GM10266 (cell line): ENCODE results near the gene UGT2A2.
"Not testable (repeated sequence)": the region's sequence is repeated elsewhere in the genome, so short reads cannot be mapped to it uniquely, and the experiment has no call there.

ENCODE experiments used
- DNase-seq: peaks from one replicate; pipeline ENCODE4 v3.0.0; 2012; ENCODE audit errors: extremely low spot score
- CTCF ChIP-seq: IDR thresholded peaks from 2 replicates; pipeline ENCODE4 v1.5.1; 2012; ENCODE audit warnings: mild to moderate bottlenecking, low read depth; ENCODE audit not compliant: control insufficient read depth, insufficient read depth; ENCODE audit errors: missing control alignments

UGT2A2 gene

GRCh38 chr4:69639542-69639941, at the start of gene UGT2A2:
Gene UGT2A2, minus strand, starts transcription at chr4:69639642. Its CDS starts 2 bp downstream, at chr4:69639640.
- TF ChIP-seq CTCF, result no peak
- DNase-seq, result no peak

- no peak for TF ChIP-seq CTCF
- no peak for DNase-seq
These were observed 45.4 kb upstream of the UGT2A2 start for GRCh38 chr4:69684804-69685203.

GRCh38 chr4:69668680-69669079, 29.2 kb upstream of the UGT2A2 start:
- TF ChIP-seq CTCF, result no peak
- no peak for DNase-seq

- not testable (repeated sequence) for DNase-seq
These were observed 24.6 kb upstream of the UGT2A2 start for GRCh38 chr4:69664009-69664408.

GRCh38 chr4:69661130-69661803, 21.8 kb upstream of the UGT2A2 start:
- not testable (repeated sequence) for DNase-seq

- no peak for TF ChIP-seq CTCF
- DNase-seq, result no peak
These were observed 18.7 kb upstream of the UGT2A2 start for GRCh38 chr4:69658133-69658532.

GRCh38 chr4:69656653-69657158, 17.3 kb upstream of the UGT2A2 start:
- TF ChIP-seq CTCF, result no peak
- no peak for DNase-seq

- DNase-seq, result no peak
- no peak for TF ChIP-seq CTCF
These were observed 13.7 kb upstream of the UGT2A2 start, which contains the start of gene UGT2A1 for GRCh38 chr4:69653147-69653546. Gene UGT2A1, minus strand, starts transcription at chr4:69653247. Its CDS starts 5,603 bp downstream, at chr4:69647644.
